Body of pancreas (tissue), 4 donors: Measurements from ENCODE around the gene STON1.
"Not testable (repeated sequence)": the region's sequence is repeated elsewhere in the genome, so short reads cannot be mapped to it uniquely, and the experiment has no call there.

Experiments used
- CTCF ChIP-seq, 7 experiments: fragments of 450-650 bp in 4 of 7; fragments of 200-600 bp in 3 of 7; sonication (generic) in 3 of 7; IDR thresholded peaks; one replicate each; pipeline ENCODE4 v1.5.1; 2016 to 2019; ENCODE audit warnings: antibody characterized with exemption in 7 of 7
- POLR2A ChIP-seq, 3 donors: fragments of 450-650 bp; IDR thresholded peaks; one replicate each; pipeline ENCODE4 v1.6.1; 2016; ENCODE audit warnings: antibody characterized with exemption in 3 of 3, mild to moderate bottlenecking in 2 of 3

- TF ChIP-seq CTCF, POLR2A (IDR thresholded peaks at IDR 0.05): not testable (repeated sequence)
These were observed 5.2 kb upstream of the STON1 start for GRCh38 chr2:48524756-48525155.
